AG08395 (cell line): ENCODE measurements around the gene ETV3L.
"Not testable (repeated sequence)": the region's sequence is repeated elsewhere in the genome, so short reads cannot be mapped to it uniquely, and the experiment has no call there.

Experiments used
- DNase-seq: peaks from one replicate; pipeline ENCODE4 v3.0.0; 2012; ENCODE audit warnings: mixed read lengths, low spot score

ETV3L gene

GRCh38 chr1:157105298-157105987 is 5.8 kb upstream of the ETV3L start:
- no peak for DNase-seq

- DNase-seq, result no peak
These were observed 5.1 kb upstream of the ETV3L start for GRCh38 chr1:157104598-157105293.

- no peak for DNase-seq
These were observed 3.7 kb upstream of the ETV3L start for GRCh38 chr1:157103268-157103667.

- DNase-seq, result no peak
These were observed 1.5 kb upstream of the ETV3L start for GRCh38 chr1:157101149-157101548.

- not testable (repeated sequence) for DNase-seq
These were observed 498 bp downstream of the ETV3L start for GRCh38 chr1:157098987-157099632.

- DNase-seq, result no peak
These were observed 1.1 kb downstream of the ETV3L start for GRCh38 chr1:157098519-157098918.

GRCh38 chr1:157097692-157098091 is 1.9 kb downstream of the ETV3L start:
- DNase-seq, result no peak

GRCh38 chr1:157096881-157097280 is 2.7 kb downstream of the ETV3L start:
- no peak for DNase-seq

- no peak for DNase-seq
These were observed 4.1 kb downstream of the ETV3L start for GRCh38 chr1:157095551-157095950.

GRCh38 chr1:157095091-157095490 is 4.5 kb downstream of the ETV3L start:
- no peak for DNase-seq

GRCh38 chr1:157092831-157093230 is 6.8 kb downstream of the ETV3L start:
- no peak for DNase-seq

GRCh38 chr1:157091668-157092273 is 7.8 kb downstream of the ETV3L start:
- DNase-seq, result no peak

- no peak for DNase-seq
These were observed 8.4 kb downstream of the ETV3L start for GRCh38 chr1:157091186-157091585.

GRCh38 chr1:157090771-157091170 is 8.8 kb downstream of the ETV3L start:
- no peak for DNase-seq

GRCh38 chr1:157090196-157090647 is 9.4 kb downstream of the ETV3L start:
- peak; percentile 93 for DNase-seq

GRCh38 chr1:157089789-157090188 is 9.8 kb downstream of the ETV3L start:
- no peak for DNase-seq

- no peak for DNase-seq
These were observed 11.0 kb downstream of the ETV3L start for GRCh38 chr1:157088607-157089006.

- DNase-seq, result no peak
These were observed 12.6 kb downstream of the ETV3L start for GRCh38 chr1:157087030-157087429.

- DNase-seq, result no peak
These were observed 13.3 kb downstream of the ETV3L start for GRCh38 chr1:157086299-157086698.

- DNase-seq, result no peak
These were observed 14.2 kb downstream of the ETV3L start for GRCh38 chr1:157085421-157085820.

- no peak for DNase-seq
These were observed 14.9 kb downstream of the ETV3L start for GRCh38 chr1:157084720-157085119.

GRCh38 chr1:157081707-157082106 is 17.9 kb downstream of the ETV3L start:
- DNase-seq, result no peak

- DNase-seq, result no peak
These were observed 18.9 kb downstream of the ETV3L start for GRCh38 chr1:157080714-157081113.
